Osteocyte (in vitro differentiated cells): ENCODE measurements around the gene IDH2. TPM values are rescaled to one million over a fixed set of nuclear protein-coding genes. Genes with fewer than 3 reads are reported as not detected.
A peak's percentile ranks its signal among the peaks of the same experiment; 100 is the strongest.

Source experiments
- DNase-seq: peaks from one replicate; pipeline ENCODE4 v3.0.0; 2021; ENCODE audit warnings: mixed read lengths; ENCODE audit not compliant: unreplicated experiment; ENCODE audit errors: extremely low spot score
- H3K27ac Mint-ChIP-seq: one replicate; pipeline ENCODE4 v1.8.0; 2021; ENCODE audit warnings: mild to moderate bottlenecking, mixed read lengths; ENCODE audit not compliant: unreplicated experiment
- H3K27me3 Mint-ChIP-seq: one replicate; pipeline ENCODE4 v1.8.0; 2021; ENCODE audit warnings: mixed read lengths; ENCODE audit not compliant: unreplicated experiment
- H3K36me3 Mint-ChIP-seq: one replicate; pipeline ENCODE4 v1.8.0; 2021; ENCODE audit warnings: mixed read lengths; ENCODE audit not compliant: unreplicated experiment
- H3K4me1 Mint-ChIP-seq: one replicate; pipeline ENCODE4 v1.8.0; 2021; ENCODE audit warnings: mixed read lengths; ENCODE audit not compliant: unreplicated experiment
- H3K4me3 Mint-ChIP-seq: one replicate; pipeline ENCODE4 v1.8.0; 2021; ENCODE audit warnings: mild to moderate bottlenecking, moderate library complexity, mixed read lengths; ENCODE audit not compliant: unreplicated experiment
- H3K9me3 Mint-ChIP-seq: one replicate; pipeline ENCODE4 v1.8.0; 2021; ENCODE audit warnings: mixed read lengths; ENCODE audit not compliant: unreplicated experiment
- total RNA-seq: library from RNA; stranded (reverse); gene quantifications from 2 replicates; pipeline ENCODE4 v1.2.1, GENCODE V29; 2021
- TF ChIP-seq, protein P1 (sequence below): fragments of 200-600 bp; sonication (generic); IDR thresholded peaks from 2 replicates; pipeline ENCODE4 v1.5.0; 2021; ENCODE audit warnings: antibody characterized with exemption, mild to moderate bottlenecking, moderate library complexity

IDH2 gene
- total RNA-seq, 1 donor from 2014 or later: 93.0 TPM

DNA sequence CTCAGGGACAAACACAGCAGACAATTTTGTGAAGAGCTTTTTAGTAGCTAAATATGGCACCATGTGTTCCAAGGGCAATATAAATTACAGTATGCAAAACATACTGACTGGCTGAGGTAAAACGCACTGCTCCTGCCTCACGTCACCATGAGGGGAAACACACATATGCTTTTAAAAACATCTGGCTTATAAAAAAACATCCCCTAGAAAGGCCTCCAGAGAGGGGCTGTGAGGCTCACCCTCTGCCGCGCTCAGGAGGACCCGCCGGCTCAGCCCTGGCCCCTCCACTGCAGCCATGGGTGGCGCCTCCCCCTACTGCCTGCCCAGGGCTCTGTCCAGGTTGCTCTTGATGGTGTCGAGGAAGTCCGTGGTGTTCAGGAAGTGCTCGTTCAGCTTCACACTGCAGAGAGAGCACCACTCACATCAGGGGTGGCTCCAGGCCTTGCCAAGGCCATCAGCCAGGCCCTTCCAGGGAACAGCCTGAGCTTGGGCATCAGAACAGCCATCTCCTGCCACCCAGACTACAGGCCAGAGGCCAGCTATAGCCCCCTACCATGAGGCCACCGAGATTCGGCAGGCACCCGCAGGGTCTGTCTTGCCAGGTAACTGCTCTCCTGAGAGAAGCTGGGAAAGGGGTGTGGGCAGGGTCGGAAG, 18.2 kb downstream of the IDH2 start:
- DNase-seq: no peak
- no peak overlapping the region for H3K27ac Mint-ChIP-seq
- no peaks in the 10 kb centered on the region for H3K9me3 Mint-ChIP-seq
- TF ChIP-seq, protein P1, sequence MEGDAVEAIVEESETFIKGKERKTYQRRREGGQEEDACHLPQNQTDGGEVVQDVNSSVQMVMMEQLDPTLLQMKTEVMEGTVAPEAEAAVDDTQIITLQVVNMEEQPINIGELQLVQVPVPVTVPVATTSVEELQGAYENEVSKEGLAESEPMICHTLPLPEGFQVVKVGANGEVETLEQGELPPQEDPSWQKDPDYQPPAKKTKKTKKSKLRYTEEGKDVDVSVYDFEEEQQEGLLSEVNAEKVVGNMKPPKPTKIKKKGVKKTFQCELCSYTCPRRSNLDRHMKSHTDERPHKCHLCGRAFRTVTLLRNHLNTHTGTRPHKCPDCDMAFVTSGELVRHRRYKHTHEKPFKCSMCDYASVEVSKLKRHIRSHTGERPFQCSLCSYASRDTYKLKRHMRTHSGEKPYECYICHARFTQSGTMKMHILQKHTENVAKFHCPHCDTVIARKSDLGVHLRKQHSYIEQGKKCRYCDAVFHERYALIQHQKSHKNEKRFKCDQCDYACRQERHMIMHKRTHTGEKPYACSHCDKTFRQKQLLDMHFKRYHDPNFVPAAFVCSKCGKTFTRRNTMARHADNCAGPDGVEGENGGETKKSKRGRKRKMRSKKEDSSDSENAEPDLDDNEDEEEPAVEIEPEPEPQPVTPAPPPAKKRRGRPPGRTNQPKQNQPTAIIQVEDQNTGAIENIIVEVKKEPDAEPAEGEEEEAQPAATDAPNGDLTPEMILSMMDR: no peak
- no peaks in the 10 kb centered on the region for H3K27me3 Mint-ChIP-seq
- peaks cover 28% of the 10 kb centered on the region for H3K36me3 Mint-ChIP-seq
- H3K4me1 Mint-ChIP-seq: peaks cover 17% of the 10 kb centered on the region
- H3K4me3 Mint-ChIP-seq: no peak overlapping the region

DNA sequence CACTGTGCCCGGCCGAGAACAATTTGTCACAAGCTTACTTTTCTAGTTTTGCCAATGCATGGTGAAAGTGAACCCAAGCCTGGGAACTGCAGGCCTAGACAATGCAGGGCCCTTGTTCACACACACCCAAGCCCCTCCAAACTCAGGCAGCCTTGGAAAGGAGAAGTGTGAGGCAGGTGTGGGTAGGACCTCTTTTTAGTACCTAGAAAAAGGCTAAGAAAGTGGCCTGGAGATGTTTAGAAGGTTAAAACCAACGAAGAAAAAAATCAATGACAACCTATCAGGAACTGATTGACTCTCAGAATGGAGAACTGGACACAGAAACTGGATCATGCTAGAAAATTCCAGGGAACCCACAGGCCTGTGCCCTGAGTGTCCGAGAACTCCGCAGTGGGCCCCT, 18.8 kb downstream of the IDH2 start:
- Mint-ChIP-seq H3K4me1 (peaks cover 17% of the 10 kb centered on the region), H3K27ac (no peak overlapping the region), H3K27me3 (no peaks in the 10 kb centered on the region), H3K9me3 (no peaks in the 10 kb centered on the region), H3K4me3 (no peak overlapping the region), H3K36me3 (peaks cover 28% of the 10 kb centered on the region)
- DNase-seq: no peak
- TF ChIP-seq, protein P1: no peak

DNA sequence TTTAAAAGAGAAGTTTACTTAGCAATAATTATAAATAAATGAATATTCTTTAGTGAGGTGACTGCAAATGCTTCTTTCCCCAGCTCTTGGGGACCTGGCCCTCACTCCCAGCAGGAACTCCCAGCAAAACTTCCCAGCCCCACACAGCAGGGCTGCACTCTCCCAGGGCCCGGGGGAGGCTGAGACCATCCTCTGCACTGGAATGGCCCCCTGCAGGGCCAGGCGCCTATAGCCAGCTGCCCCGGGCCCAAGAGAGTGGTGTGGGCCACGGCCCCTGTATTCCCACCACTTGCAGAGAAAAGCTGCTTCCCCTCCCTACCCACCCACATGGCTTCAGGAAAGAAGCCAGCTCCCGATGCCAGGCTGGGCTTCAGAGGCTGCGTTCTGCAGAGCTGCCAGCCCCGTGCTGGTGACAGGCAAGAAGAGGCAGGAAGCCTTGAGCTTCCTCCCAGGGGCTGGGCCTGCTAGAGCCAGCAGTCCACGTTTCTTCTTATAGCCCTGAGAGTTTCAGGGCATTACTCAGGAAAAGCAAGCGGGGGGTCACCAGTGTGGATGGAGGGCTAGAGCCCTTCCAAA, 20.0 kb downstream of the IDH2 start:
- no peak for DNase-seq
- TF ChIP-seq, protein P1: no peak
- H3K27me3 Mint-ChIP-seq: no peaks in the 10 kb centered on the region
- peak overlapping the region; percentile 63 for H3K27ac Mint-ChIP-seq
- no peak overlapping the region for H3K4me3 Mint-ChIP-seq
- H3K9me3 Mint-ChIP-seq: no peaks in the 10 kb centered on the region
- peaks cover 20% of the 10 kb centered on the region for H3K36me3 Mint-ChIP-seq
- peaks cover 17% of the 10 kb centered on the region for H3K4me1 Mint-ChIP-seq

DNA sequence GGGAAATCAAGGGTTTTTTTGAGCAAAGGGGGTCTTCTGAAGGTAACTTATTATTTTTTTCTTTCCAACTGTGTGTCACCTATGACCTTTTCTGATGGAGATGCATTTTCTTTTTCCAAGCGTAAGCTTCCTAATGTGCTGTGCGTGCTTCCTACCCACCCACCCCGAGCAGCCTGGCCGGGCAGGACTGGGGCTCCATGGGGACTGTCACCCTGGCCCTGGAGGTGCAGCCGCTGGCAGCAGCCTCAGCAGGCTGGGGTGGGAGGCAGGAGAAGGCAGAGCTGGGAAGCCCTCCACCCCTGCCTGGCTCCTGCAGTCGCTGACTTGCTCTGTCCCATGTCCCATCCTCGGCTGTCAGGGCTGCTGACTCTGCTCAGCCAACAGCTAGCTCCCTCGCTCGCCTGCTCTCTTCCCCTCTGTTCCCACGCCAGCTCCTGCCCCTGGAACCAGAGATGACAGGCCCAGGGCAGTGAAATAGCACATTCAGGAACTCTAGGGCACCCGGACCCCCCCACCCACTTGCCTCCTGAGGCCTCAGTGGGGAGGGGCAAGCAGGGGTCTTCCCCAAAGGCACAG, 21.4 kb downstream of the IDH2 start:
- H3K4me3 Mint-ChIP-seq: no peak overlapping the region
- TF ChIP-seq, protein P1: no peak
- no peak for DNase-seq
- H3K36me3 Mint-ChIP-seq: peaks cover 13% of the 10 kb centered on the region
- no peaks in the 10 kb centered on the region for H3K9me3 Mint-ChIP-seq
- H3K4me1 Mint-ChIP-seq: peaks cover 13% of the 10 kb centered on the region
- H3K27ac Mint-ChIP-seq: no peak overlapping the region
- no peaks in the 10 kb centered on the region for H3K27me3 Mint-ChIP-seq

DNA sequence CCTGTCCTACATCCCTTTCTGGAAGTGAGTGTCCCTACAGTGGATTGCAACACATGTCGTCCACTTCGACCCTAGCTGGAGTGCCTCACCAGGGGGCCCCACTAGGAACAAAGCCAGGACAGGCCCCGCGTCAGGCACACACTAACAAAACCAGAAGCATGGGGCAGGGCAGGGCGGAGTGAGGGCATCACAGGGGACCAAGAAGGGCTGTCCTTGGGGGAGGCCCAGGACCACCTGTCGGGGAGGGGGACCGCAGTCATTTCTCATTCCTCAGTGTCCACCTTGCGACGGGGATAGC, 21.9 kb downstream of the IDH2 start:
- Mint-ChIP-seq H3K9me3 (no peaks in the 10 kb centered on the region), H3K4me3 (no peak overlapping the region), H3K36me3 (peaks cover 13% of the 10 kb centered on the region), H3K27ac (no peak overlapping the region), H3K27me3 (no peaks in the 10 kb centered on the region), H3K4me1 (peaks cover 13% of the 10 kb centered on the region)
- no peak for DNase-seq
- TF ChIP-seq, protein P1: no peak
